CD4-positive, alpha-beta T cell treated with Interferon gamma for 1 hour (primary cell): Measurements from ENCODE around the gene USP32.
"Not testable (repeated sequence)": the region's sequence is repeated elsewhere in the genome, so short reads cannot be mapped to it uniquely, and the experiment has no call there.

Experiments
- DNase-seq: peaks from one replicate; pipeline ENCODE4 v3.0.0-alpha.2; 2020

Gene USP32

GRCh38 chr17:60392042-60392844 lies at the start of gene USP32:
Gene USP32, minus strand, starts transcription at chr17:60392133. Its CDS starts 194 bp downstream, at chr17:60391939.
- DNase-seq: peak; percentile 98

GRCh38 chr17:60439501-60439900 lies 47.6 kb upstream of the USP32 start:
- no peak for DNase-seq

GRCh38 chr17:60436676-60437075 lies 44.7 kb upstream of the USP32 start:
- no peak for DNase-seq

GRCh38 chr17:60435244-60436167 lies 43.6 kb upstream of the USP32 start:
- peak; percentile 43 for DNase-seq

GRCh38 chr17:60433021-60433997 lies 41.4 kb upstream of the USP32 start:
- DNase-seq: not testable (repeated sequence)

GRCh38 chr17:60430561-60430960 lies 38.6 kb upstream of the USP32 start:
- not testable (repeated sequence) for DNase-seq

GRCh38 chr17:60428491-60428890 lies 36.6 kb upstream of the USP32 start:
- not testable (repeated sequence) for DNase-seq

GRCh38 chr17:60426596-60426995 lies 34.7 kb upstream of the USP32 start:
- no peak for DNase-seq

- DNase-seq: no peak
These were observed 33.7 kb upstream of the USP32 start for GRCh38 chr17:60425626-60426025.

GRCh38 chr17:60423865-60424264 lies 31.9 kb upstream of the USP32 start:
- DNase-seq: no peak

- no peak for DNase-seq
These were observed 30.3 kb upstream of the USP32 start, which contains the start of gene CHCT1 for GRCh38 chr17:60422162-60422665. Gene CHCT1, plus strand, starts transcription at chr17:60422489. Its CDS starts 104 bp downstream, at chr17:60422593.

GRCh38 chr17:60421273-60422161 lies 29.6 kb upstream of the USP32 start:
- DNase-seq: peak; percentile 78

- DNase-seq: not testable (repeated sequence)
These were observed 27.9 kb upstream of the USP32 start for GRCh38 chr17:60419875-60420274.

- DNase-seq: not testable (repeated sequence)
These were observed 27.1 kb upstream of the USP32 start for GRCh38 chr17:60419003-60419402.

GRCh38 chr17:60416368-60416925 lies 24.5 kb upstream of the USP32 start:
- DNase-seq: no peak

GRCh38 chr17:60415146-60415545 lies 23.2 kb upstream of the USP32 start:
- DNase-seq: no peak

- no peak for DNase-seq
These were observed 20.8 kb upstream of the USP32 start for GRCh38 chr17:60412701-60413100.

- no peak for DNase-seq
These were observed 18.1 kb upstream of the USP32 start for GRCh38 chr17:60410001-60410400.

GRCh38 chr17:60406887-60407286 lies 15.0 kb upstream of the USP32 start:
- DNase-seq: no peak

- DNase-seq: no peak
These were observed 12.0 kb upstream of the USP32 start for GRCh38 chr17:60403962-60404361.

- DNase-seq: no peak
These were observed 11.5 kb upstream of the USP32 start for GRCh38 chr17:60403523-60403810.
